Measurements from ENCODE around the gene ZNF689. TPM values are rescaled to one million over a fixed set of nuclear protein-coding genes. Genes with fewer than 3 reads are reported as not detected.

ZNF689 gene
- total and polyA plus RNA-seq, 2 of the 13 experiments (the other 11 are each of a cell fraction or from before 2014, with no cell fraction given), result 9.7 to 19.5 TPM

DNA sequence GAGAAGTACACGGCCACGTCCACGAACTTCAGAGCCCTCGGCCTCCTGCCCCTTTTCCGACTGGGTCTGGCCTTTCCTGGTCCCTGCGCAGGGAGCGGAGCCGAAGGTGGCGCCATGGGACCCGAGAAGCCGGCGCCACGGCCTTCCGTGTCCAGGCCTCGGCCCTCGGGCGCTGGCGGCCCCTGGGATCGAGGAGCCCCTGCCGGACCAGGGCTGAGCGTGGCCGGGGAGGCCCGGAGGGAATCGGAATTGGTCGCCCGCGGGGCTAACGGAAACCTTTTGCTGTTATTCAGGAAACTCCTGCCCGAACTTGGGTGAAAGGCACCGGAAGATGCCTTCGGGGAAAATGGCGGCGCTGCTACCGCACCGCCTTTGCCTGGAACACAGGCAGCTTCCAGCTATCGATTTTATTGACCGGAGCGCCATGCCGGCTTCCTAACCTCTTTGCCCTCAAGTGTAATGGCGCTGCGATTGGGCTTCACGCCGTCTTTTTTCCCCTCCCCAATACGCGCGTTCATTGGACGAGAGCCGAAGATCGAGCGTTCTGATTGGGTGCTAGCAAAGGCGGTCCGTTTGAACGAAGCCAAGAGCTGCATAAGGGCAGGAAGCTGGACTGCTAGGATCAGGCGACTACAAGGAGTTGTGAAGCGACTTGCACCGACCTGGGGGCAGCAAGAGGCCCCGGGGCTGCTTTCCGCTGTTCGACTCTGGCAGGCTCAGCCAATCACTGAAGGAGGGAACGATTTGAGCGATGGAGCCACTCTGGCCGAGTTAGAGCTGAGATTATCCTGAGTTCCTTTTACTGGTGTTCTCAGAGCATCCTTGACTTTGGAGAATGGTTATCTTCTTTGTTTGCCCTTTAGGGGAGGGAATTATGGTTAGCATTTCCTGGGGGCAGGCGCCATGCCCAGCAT, at the start of gene ZNF689 (continued):
- TF ChIP-seq, protein P1, sequence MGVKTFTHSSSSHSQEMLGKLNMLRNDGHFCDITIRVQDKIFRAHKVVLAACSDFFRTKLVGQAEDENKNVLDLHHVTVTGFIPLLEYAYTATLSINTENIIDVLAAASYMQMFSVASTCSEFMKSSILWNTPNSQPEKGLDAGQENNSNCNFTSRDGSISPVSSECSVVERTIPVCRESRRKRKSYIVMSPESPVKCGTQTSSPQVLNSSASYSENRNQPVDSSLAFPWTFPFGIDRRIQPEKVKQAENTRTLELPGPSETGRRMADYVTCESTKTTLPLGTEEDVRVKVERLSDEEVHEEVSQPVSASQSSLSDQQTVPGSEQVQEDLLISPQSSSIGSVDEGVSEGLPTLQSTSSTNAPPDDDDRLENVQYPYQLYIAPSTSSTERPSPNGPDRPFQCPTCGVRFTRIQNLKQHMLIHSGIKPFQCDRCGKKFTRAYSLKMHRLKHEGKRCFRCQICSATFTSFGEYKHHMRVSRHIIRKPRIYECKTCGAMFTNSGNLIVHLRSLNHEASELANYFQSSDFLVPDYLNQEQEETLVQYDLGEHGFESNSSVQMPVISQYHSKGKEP (CRISPR knock-in tag; IDR thresholded peaks at IDR 0.05), result peak; percentile 92
- TF ChIP-seq, protein P2, sequence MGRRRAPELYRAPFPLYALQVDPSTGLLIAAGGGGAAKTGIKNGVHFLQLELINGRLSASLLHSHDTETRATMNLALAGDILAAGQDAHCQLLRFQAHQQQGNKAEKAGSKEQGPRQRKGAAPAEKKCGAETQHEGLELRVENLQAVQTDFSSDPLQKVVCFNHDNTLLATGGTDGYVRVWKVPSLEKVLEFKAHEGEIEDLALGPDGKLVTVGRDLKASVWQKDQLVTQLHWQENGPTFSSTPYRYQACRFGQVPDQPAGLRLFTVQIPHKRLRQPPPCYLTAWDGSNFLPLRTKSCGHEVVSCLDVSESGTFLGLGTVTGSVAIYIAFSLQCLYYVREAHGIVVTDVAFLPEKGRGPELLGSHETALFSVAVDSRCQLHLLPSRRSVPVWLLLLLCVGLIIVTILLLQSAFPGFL (CRISPR knock-in tag; IDR thresholded peaks at IDR 0.05), result no peak
- TF ChIP-seq, protein P3, sequence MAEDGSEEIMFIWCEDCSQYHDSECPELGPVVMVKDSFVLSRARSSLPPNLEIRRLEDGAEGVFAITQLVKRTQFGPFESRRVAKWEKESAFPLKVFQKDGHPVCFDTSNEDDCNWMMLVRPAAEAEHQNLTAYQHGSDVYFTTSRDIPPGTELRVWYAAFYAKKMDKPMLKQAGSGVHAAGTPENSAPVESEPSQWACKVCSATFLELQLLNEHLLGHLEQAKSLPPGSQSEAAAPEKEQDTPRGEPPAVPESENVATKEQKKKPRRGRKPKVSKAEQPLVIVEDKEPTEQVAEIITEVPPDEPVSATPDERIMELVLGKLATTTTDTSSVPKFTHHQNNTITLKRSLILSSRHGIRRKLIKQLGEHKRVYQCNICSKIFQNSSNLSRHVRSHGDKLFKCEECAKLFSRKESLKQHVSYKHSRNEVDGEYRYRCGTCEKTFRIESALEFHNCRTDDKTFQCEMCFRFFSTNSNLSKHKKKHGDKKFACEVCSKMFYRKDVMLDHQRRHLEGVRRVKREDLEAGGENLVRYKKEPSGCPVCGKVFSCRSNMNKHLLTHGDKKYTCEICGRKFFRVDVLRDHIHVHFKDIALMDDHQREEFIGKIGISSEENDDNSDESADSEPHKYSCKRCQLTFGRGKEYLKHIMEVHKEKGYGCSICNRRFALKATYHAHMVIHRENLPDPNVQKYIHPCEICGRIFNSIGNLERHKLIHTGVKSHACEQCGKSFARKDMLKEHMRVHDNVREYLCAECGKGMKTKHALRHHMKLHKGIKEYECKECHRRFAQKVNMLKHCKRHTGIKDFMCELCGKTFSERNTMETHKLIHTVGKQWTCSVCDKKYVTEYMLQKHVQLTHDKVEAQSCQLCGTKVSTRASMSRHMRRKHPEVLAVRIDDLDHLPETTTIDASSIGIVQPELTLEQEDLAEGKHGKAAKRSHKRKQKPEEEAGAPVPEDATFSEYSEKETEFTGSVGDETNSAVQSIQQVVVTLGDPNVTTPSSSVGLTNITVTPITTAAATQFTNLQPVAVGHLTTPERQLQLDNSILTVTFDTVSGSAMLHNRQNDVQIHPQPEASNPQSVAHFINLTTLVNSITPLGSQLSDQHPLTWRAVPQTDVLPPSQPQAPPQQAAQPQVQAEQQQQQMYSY (CRISPR knock-in tag; IDR thresholded peaks at IDR 0.05), result peak; percentile 83; the same call in 1 of the 2 replicates
- TF ChIP-seq KAT2B (IDR thresholded peaks at IDR 0.05; ENCODE audit: borderline replicate concordance, low read depth, low read length), result peak; percentile 100
- TF ChIP-seq, protein P4, sequence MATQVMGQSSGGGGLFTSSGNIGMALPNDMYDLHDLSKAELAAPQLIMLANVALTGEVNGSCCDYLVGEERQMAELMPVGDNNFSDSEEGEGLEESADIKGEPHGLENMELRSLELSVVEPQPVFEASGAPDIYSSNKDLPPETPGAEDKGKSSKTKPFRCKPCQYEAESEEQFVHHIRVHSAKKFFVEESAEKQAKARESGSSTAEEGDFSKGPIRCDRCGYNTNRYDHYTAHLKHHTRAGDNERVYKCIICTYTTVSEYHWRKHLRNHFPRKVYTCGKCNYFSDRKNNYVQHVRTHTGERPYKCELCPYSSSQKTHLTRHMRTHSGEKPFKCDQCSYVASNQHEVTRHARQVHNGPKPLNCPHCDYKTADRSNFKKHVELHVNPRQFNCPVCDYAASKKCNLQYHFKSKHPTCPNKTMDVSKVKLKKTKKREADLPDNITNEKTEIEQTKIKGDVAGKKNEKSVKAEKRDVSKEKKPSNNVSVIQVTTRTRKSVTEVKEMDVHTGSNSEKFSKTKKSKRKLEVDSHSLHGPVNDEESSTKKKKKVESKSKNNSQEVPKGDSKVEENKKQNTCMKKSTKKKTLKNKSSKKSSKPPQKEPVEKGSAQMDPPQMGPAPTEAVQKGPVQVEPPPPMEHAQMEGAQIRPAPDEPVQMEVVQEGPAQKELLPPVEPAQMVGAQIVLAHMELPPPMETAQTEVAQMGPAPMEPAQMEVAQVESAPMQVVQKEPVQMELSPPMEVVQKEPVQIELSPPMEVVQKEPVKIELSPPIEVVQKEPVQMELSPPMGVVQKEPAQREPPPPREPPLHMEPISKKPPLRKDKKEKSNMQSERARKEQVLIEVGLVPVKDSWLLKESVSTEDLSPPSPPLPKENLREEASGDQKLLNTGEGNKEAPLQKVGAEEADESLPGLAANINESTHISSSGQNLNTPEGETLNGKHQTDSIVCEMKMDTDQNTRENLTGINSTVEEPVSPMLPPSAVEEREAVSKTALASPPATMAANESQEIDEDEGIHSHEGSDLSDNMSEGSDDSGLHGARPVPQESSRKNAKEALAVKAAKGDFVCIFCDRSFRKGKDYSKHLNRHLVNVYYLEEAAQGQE (IDR thresholded peaks at IDR 0.05; ENCODE audit: borderline replicate concordance in 1 of 2, low read depth in 1 of 2, low read length in 2 of 2), result peak in 1 of 2 experiments; percentile 77; a peak in 1 of 4 replicates
- TF ChIP-seq POLR2A (IDR thresholded peaks at IDR 0.05; ENCODE audit: insufficient read depth in 1 of 2, low read depth in 2 of 2, low read length in 2 of 2), result peak; percentile 84 to 96
- no peak for TF ChIP-seq XBP1 (CRISPR knock-in tag; IDR thresholded peaks at IDR 0.05)
- TF ChIP-seq, protein P5, sequence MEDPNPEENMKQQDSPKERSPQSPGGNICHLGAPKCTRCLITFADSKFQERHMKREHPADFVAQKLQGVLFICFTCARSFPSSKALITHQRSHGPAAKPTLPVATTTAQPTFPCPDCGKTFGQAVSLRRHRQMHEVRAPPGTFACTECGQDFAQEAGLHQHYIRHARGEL (CRISPR knock-in tag; IDR thresholded peaks at IDR 0.05), result peak; percentile 97
- TF ChIP-seq HDAC6 (IDR thresholded peaks at IDR 0.05; ENCODE audit: low read depth, low read length), result no peak
- TF ChIP-seq ZNF619 (CRISPR knock-in tag; IDR thresholded peaks at IDR 0.05), result peak; percentile 50; the same call in 1 of the 2 replicates
- no peak for TF ChIP-seq SYNCRIP (IDR thresholded peaks at IDR 0.05; ENCODE audit: insufficient read depth, low read depth, low read length)
- TF ChIP-seq REPIN1 (CRISPR knock-in tag; IDR thresholded peaks at IDR 0.05; ENCODE audit: borderline replicate concordance, low read depth), result peak; percentile 66
- peak; percentile 89 for TF ChIP-seq ERF (CRISPR knock-in tag; IDR thresholded peaks at IDR 0.05)

All from HepG2 (cell line).